ENCODE results near the gene ARF6.

GRCh38 chr14:49920935-49921334, 28.1 kb downstream of the ARF6 start:
- no peak for TF ChIP-seq CTCF (IDR thresholded peaks at IDR 0.05; ENCODE audit: low read depth, low read length, missing input control)
- TF ChIP-seq ATF3 (IDR thresholded peaks at IDR 0.05): no peak
- no peak for TF ChIP-seq MAX (IDR thresholded peaks at IDR 0.05)
- TF ChIP-seq TAF1 (conservative IDR thresholded peaks at IDR 0.05): no peak
- TF ChIP-seq RXRA (IDR thresholded peaks at IDR 0.05): no peak
- no peak for TF ChIP-seq RAD21 (IDR thresholded peaks at IDR 0.05)
- TF ChIP-seq EGR1 (IDR thresholded peaks at IDR 0.05; ENCODE audit: low read depth in 2 of 2): no peak
- no peak for TF ChIP-seq REST (IDR thresholded peaks at IDR 0.05)
- TF ChIP-seq ZBTB33 (IDR thresholded peaks at IDR 0.05): no peak

Measured in liver (tissue), 3 donors.